ENCODE data around the gene TUBGCP6.

TUBGCP6 gene

GRCh38 chr22:50184902-50185374, 59.9 kb downstream of the TUBGCP6 start:
- TF ChIP-seq POLR2A (IDR thresholded peaks at IDR 0.05; ENCODE audit: low read length), result no peak
- no peak for TF ChIP-seq GATA1 (IDR thresholded peaks at IDR 0.05; ENCODE audit: low read depth, low read length)
- DNase-seq, result no peak

- TF ChIP-seq POLR2A (IDR thresholded peaks at IDR 0.05; ENCODE audit: low read length), result no peak
- no peak for TF ChIP-seq GATA1 (IDR thresholded peaks at IDR 0.05; ENCODE audit: low read depth, low read length)
- DNase-seq, result no peak
These were observed 60.6 kb downstream of the TUBGCP6 start for GRCh38 chr22:50184004-50184901.

- DNase-seq, result no peak
- TF ChIP-seq GATA1 (IDR thresholded peaks at IDR 0.05; ENCODE audit: low read depth, low read length), result no peak
- no peak for TF ChIP-seq POLR2A (IDR thresholded peaks at IDR 0.05; ENCODE audit: low read length)
These were observed 61.5 kb downstream of the TUBGCP6 start for GRCh38 chr22:50183141-50183971.

GRCh38 chr22:50182176-50183081, 62.4 kb downstream of the TUBGCP6 start:
- no peak for DNase-seq
- TF ChIP-seq POLR2A (IDR thresholded peaks at IDR 0.05; ENCODE audit: low read length), result no peak

GRCh38 chr22:50180727-50181521, 63.9 kb downstream of the TUBGCP6 start:
- TF ChIP-seq GATA1 (IDR thresholded peaks at IDR 0.05; ENCODE audit: low read depth, low read length) (no peak), POLR2A (IDR thresholded peaks at IDR 0.05; ENCODE audit: low read length) (no peak)
- DNase-seq, result no peak

GRCh38 chr22:50179937-50180726, 64.7 kb downstream of the TUBGCP6 start:
- no peak for TF ChIP-seq GATA1 (IDR thresholded peaks at IDR 0.05; ENCODE audit: low read depth, low read length)
- DNase-seq, result no peak

- no peak for DNase-seq
- no peak for TF ChIP-seq GATA1 (IDR thresholded peaks at IDR 0.05; ENCODE audit: low read depth, low read length)
These were observed 65.7 kb downstream of the TUBGCP6 start for GRCh38 chr22:50178871-50179869.

- no peak for DNase-seq
- TF ChIP-seq GATA1 (IDR thresholded peaks at IDR 0.05; ENCODE audit: low read depth, low read length) (no peak), POLR2A (IDR thresholded peaks at IDR 0.05; ENCODE audit: low read length) (no peak)
These were observed 66.4 kb downstream of the TUBGCP6 start for GRCh38 chr22:50178471-50178864.

- TF ChIP-seq POLR2A (IDR thresholded peaks at IDR 0.05; ENCODE audit: low read length) (no peak), GATA1 (IDR thresholded peaks at IDR 0.05; ENCODE audit: low read depth, low read length) (no peak)
- no peak for DNase-seq
These were observed 67.0 kb downstream of the TUBGCP6 start for GRCh38 chr22:50177537-50178470.

GRCh38 chr22:50176850-50177536, 67.8 kb downstream of the TUBGCP6 start:
- DNase-seq, result no peak
- TF ChIP-seq POLR2A (IDR thresholded peaks at IDR 0.05; ENCODE audit: low read length), result no peak
- no peak for TF ChIP-seq GATA1 (IDR thresholded peaks at IDR 0.05; ENCODE audit: low read depth, low read length)
